Activated naive CD8-positive, alpha-beta T cell (primary cell): ENCODE results near the gene DHX35.
"Not testable (repeated sequence)": the region's sequence is repeated elsewhere in the genome, so short reads cannot be mapped to it uniquely, and the experiment has no call there.

Experiments used
- H3K27ac Mint-ChIP-seq: one replicate; pipeline ENCODE4 v1.8.0; 2021; ENCODE audit warnings: mixed read lengths
- H3K27me3 Mint-ChIP-seq: one replicate; pipeline ENCODE4 v1.8.0; 2021; ENCODE audit warnings: mixed read lengths
- H3K36me3 Mint-ChIP-seq: one replicate; pipeline ENCODE4 v1.8.0; 2021; ENCODE audit warnings: mixed read lengths
- H3K4me1 Mint-ChIP-seq: one replicate; pipeline ENCODE4 v1.8.0; 2021; ENCODE audit warnings: low read depth, mixed read lengths
- H3K4me3 Mint-ChIP-seq: one replicate; pipeline ENCODE4 v1.8.0; 2021; ENCODE audit warnings: mild to moderate bottlenecking, mixed read lengths
- H3K9me3 Mint-ChIP-seq: one replicate; pipeline ENCODE4 v1.8.0; 2021; ENCODE audit warnings: low read depth, mixed read lengths

Gene DHX35

DNA sequence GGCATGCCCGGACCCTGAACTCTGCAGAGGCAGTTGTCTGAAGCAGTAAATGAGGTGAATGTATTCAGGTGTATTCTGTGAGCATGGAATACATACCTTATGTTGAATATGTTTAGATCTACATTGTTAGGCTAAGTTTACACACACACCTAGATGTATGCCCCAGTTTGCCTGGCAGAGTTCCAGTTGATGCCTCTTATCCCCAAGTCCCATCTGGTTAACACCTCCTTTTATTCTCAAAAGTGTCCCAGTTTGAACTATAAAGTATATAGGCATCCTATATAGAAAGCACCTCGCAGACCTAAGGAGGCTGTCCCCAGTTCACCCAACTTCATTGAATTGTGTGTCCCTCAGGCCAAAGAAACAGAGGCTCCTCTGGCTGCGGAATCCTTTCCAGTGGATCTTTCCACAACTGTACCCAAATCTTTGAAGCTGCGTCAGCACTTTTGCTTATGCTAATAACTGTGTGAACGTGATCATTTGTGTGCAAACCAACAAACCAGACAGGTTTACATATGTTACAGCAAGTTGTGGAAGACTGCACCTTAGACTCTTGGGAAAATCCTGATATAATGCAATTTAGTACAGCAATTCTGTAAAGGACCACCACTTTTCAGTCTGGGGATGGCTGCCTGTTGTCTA lies 4.8 kb upstream of the DHX35 start:
- Mint-ChIP-seq H3K27ac (no peak overlapping the region), H3K9me3 (no peaks in the 10 kb centered on the region), H3K27me3 (no peaks in the 10 kb centered on the region), H3K4me3 (no peak overlapping the region), H3K4me1 (peaks cover 11% of the 10 kb centered on the region), H3K36me3 (peaks cover 2% of the 10 kb centered on the region)

DNA sequence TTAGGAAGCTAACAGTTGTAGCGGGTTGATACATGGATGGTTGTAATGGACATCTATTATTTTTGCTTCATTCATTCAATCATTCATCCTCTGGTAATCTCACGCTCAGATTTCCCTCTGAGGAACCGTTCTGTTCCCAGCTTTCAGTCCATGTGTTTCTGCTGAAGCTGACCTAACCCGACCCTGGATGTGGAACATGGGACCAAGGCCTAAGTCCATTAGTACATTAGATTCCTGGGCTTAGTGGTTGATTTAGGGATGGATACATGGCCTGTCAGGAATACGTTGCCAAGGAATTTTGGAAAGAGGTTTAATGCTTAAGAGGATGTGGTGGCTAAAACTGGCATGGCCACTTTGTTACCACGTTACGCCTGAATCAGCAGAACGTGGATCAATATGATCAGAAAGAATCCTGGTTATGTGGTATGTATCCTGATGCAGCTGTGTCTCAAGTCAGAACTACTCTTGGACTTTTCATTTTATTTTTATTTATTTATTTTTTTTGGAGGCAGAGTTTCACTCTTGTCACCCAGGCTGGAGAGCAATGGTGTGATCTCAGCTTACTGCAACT lies 4.1 kb upstream of the DHX35 start:
- H3K36me3 Mint-ChIP-seq: no peaks in the 10 kb centered on the region
- no peaks in the 10 kb centered on the region for H3K27me3 Mint-ChIP-seq
- H3K27ac Mint-ChIP-seq: no peak overlapping the region
- H3K4me1 Mint-ChIP-seq: peaks cover 15% of the 10 kb centered on the region
- no peak overlapping the region for H3K4me3 Mint-ChIP-seq
- no peaks in the 10 kb centered on the region for H3K9me3 Mint-ChIP-seq

DNA sequence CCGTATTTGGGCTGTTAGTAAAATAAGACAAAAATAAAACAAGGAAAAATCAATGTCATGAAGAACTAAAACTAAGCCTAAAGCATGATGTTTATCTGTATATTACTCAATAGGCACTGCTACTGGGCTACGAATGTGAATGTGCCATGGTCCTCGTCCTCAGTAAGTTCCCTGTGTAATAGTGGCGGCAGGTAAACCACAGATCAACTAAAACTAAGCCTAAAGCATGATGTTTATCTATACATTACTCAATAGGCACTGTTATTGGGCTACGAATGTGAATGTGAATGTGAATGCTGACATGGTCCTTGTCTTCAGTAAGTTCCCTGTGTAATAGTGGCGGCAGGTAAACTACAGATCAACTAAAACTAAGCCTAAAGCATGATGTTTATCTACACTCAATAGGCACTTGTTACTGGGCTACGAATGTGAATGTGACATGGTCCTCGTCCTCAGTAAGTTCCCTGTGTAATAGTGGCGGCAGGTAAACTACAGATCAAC lies 1.9 kb upstream of the DHX35 start:
- H3K9me3 Mint-ChIP-seq, H3K36me3 Mint-ChIP-seq, H3K27me3 Mint-ChIP-seq, H3K4me3 Mint-ChIP-seq: not testable (repeated sequence)
- Mint-ChIP-seq H3K4me1 (peaks cover 29% of the 10 kb centered on the region), H3K27ac (peak overlapping the region; percentile 6)

DNA sequence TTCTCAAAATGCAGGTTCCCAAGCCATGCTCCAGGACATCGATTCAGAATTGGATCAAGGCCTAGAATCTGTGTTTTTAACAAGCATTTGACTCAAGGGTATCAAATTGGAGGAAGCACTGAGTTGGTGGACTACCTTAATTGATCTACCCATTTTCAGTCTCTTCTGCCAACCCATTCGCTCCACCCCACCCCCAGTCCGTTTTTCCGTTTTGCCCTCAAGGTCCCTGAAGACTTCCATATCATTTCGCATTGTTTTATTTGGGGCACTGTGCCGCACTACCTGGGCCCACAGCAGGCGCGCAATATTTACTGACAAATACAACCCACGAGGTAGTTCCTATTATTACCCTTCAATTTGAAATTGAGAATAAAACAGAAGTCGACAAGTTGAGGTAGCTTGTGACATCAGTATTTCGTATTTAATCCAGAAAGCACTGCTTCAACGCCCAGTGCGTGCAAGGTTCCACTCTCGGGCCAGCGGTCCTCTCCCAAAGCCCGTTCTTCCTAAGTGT lies 557 bp upstream of the DHX35 start:
- peaks cover 33% of the 10 kb centered on the region for H3K4me1 Mint-ChIP-seq
- H3K4me3 Mint-ChIP-seq: peak overlapping the region; percentile 95

DNA sequence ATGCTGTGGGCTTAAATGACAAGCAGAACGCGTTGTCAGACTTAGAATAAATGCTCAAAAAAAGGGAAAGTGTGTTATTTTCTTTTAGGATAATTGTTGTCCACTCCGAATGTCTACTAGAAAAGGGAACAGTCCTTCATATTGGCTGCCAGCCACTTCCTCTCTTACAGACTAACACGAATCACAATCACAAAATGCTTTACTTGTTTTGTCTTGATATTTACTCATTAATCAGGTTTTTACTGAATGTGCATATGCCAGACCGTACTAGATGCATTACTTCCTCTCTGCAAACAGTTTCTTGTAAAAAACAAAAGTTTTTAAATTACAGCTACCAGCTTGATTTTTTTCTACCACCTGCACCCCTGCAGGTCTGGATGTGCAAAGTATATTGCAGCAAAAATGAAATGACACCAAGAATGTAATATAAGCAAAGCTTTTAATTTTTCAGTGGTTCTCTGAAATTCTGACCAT lies 821 bp downstream of the DHX35 start:
- Mint-ChIP-seq H3K36me3 (no peaks in the 10 kb centered on the region), H3K27ac (peak overlapping the region; percentile 91), H3K4me3 (peak overlapping the region; percentile 95), H3K4me1 (peaks cover 35% of the 10 kb centered on the region), H3K9me3 (no peaks in the 10 kb centered on the region), H3K27me3 (no peaks in the 10 kb centered on the region)

More for the DNA sequence above, 557 bp upstream of the DHX35 start:
- H3K27me3 Mint-ChIP-seq: no peaks in the 10 kb centered on the region
- H3K36me3 Mint-ChIP-seq: no peaks in the 10 kb centered on the region
- peak overlapping the region; percentile 96 for H3K27ac Mint-ChIP-seq
- no peaks in the 10 kb centered on the region for H3K9me3 Mint-ChIP-seq

DNA sequence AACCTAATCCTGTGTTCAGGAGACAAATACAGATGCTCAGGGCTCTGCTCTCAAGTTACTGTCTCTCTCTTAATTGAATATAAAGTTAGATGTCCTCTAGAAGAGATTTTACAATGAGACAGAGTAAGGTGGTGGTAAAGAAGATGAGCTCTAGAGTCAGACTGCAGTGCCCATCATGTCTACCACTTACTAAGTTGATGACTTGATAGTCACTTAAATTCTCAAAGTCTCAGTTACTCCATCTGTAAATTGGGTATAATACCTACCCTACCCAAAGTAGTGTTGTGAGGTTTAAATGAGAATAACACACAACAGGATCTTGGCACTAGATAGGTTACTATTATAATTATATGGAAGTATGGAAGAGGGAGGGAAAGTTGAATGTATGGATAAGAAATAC lies 1.6 kb downstream of the DHX35 start:
- Mint-ChIP-seq H3K27ac (no peak overlapping the region), H3K4me3 (peak overlapping the region; percentile 95), H3K27me3 (no peaks in the 10 kb centered on the region), H3K36me3 (no peaks in the 10 kb centered on the region), H3K9me3 (no peaks in the 10 kb centered on the region), H3K4me1 (peaks cover 35% of the 10 kb centered on the region)

DNA sequence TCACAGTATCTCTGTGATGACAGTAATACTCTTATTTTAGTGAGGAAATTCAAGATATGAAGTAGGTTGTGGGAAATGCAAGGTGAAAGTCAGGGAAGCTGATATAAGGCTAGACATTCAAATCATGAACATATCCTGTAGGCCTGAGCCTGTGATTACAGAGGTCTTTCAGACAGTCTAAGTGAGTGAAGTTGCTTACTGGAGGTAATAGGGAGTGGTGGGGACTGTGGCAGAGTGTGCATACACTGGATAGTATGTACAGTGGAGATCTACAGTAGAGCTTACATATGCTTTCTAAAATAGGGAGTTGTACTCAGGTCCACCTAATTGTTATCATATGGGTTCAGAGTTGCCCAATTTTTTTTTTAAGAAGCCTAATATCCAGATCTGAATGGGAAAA lies 3.1 kb downstream of the DHX35 start:
- Mint-ChIP-seq H3K36me3 (no peaks in the 10 kb centered on the region), H3K4me1 (peaks cover 35% of the 10 kb centered on the region), H3K9me3 (no peaks in the 10 kb centered on the region), H3K4me3 (no peak overlapping the region), H3K27me3 (no peaks in the 10 kb centered on the region), H3K27ac (no peak overlapping the region)

DNA sequence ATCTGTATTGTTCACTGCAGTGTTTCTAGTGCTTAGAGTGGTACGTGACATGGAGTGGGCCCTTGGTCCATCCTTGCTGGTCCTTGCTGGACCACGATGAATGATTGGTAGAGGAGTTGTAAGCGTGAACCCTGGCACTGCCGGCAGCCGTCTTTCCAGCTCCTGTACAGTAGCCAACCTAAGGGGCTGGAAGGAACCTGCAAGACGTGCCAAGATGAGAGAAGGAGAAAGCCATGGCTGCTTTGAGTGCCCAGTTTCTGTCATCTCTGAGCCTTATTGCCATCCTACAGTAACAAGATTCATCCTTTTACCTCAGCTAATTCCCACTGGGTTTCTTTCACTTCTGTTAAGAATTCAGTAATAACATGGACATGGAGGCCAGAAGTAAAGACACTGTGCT lies 5.9 kb downstream of the DHX35 start:
- peaks cover 5% of the 10 kb centered on the region for H3K36me3 Mint-ChIP-seq
- H3K9me3 Mint-ChIP-seq: no peaks in the 10 kb centered on the region
- peaks cover 19% of the 10 kb centered on the region for H3K4me1 Mint-ChIP-seq
- H3K27me3 Mint-ChIP-seq: no peaks in the 10 kb centered on the region
- H3K27ac Mint-ChIP-seq: no peak overlapping the region
- H3K4me3 Mint-ChIP-seq: no peak overlapping the region

DNA sequence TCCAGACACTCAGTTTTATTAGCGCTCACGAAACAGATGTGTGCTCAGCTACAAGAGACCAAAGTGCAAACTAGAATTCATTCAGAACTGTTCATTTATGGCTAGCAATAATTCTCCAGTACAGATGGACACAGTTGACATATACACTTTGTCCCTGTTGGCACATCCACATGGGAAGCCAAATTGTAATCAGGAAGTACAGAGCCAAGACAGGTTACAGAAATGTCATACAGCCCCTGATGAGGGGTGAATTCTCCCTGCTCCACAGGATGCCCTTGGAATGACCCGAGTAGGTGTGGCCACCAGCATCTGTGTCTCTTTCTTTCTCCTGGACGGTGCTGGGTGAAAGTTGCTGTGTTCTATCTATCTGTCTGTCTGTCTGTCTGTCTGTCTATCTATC lies 7.6 kb downstream of the DHX35 start:
- no peak overlapping the region for H3K4me3 Mint-ChIP-seq
- no peak overlapping the region for H3K27ac Mint-ChIP-seq
- no peaks in the 10 kb centered on the region for H3K9me3 Mint-ChIP-seq
- H3K4me1 Mint-ChIP-seq: peaks cover 13% of the 10 kb centered on the region
- H3K36me3 Mint-ChIP-seq: peaks cover 12% of the 10 kb centered on the region
- no peaks in the 10 kb centered on the region for H3K27me3 Mint-ChIP-seq

DNA sequence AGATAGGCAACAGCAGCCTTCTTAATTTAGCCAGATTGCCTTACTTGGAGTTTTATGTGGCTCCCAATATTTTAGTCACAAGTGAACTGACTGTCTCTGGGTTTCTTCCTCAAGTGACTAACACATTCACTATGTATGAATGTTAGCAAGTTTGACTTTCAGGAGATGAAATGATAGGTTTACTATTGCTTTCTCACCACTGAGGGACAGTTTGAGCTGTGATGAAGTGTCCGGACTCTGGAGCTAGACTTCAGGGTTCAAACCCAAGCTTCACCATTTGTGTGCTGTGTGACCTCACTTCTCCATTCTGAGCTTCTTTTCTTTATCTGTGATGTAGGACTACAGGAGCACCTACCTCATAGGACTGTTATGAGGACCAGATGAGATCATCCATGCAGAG lies 8.2 kb downstream of the DHX35 start:
- no peaks in the 10 kb centered on the region for H3K27me3 Mint-ChIP-seq
- H3K9me3 Mint-ChIP-seq: no peaks in the 10 kb centered on the region
- H3K4me3 Mint-ChIP-seq: no peak overlapping the region
- no peak overlapping the region for H3K27ac Mint-ChIP-seq
- peaks cover 12% of the 10 kb centered on the region for H3K4me1 Mint-ChIP-seq
- peaks cover 12% of the 10 kb centered on the region for H3K36me3 Mint-ChIP-seq

DNA sequence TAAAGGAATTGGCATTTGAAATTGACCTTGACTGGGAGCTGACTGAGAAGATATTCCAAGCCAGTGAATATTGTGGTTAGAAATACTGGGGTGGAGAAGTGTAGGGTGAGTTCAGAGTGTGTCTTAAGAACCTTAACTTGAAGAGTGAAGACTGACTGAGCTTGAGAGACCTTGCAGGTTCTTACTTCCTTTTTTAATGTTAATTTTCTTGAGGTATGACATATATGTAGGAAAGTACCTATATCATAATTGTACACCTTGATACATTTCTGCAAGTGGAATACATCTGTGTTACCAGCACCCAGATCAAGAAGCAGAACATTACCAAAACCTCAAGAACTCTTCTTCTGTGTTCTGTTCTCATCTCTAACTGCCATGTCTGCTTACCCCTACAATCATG lies 11.0 kb downstream of the DHX35 start:
- Mint-ChIP-seq H3K9me3 (no peaks in the 10 kb centered on the region), H3K27ac (no peak overlapping the region), H3K27me3 (no peaks in the 10 kb centered on the region), H3K36me3 (peaks cover 12% of the 10 kb centered on the region), H3K4me3 (no peak overlapping the region), H3K4me1 (peaks cover 6% of the 10 kb centered on the region)

DNA sequence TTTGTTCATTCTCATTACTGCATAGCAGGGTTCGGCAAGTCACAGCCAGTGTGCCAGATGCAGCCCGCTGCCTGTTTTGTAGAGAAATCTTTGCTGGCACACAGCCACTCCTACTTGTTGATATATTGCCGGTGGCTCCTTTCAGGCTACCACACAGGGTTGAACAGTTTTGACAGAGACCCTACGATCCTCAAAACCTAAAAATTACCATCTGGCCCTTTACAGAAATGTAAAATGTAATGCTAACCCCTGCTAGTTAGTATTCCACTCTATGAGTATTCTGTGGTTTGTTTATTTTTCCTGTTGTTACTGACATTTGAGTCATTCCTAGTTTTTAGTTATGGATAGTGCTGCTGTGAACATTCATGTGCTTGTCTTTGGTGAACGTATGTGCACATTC lies 11.5 kb downstream of the DHX35 start:
- H3K4me1 Mint-ChIP-seq: peaks cover 6% of the 10 kb centered on the region
- peaks cover 12% of the 10 kb centered on the region for H3K36me3 Mint-ChIP-seq
- no peak overlapping the region for H3K4me3 Mint-ChIP-seq
- H3K9me3 Mint-ChIP-seq: no peaks in the 10 kb centered on the region
- no peak overlapping the region for H3K27ac Mint-ChIP-seq
- no peaks in the 10 kb centered on the region for H3K27me3 Mint-ChIP-seq

DNA sequence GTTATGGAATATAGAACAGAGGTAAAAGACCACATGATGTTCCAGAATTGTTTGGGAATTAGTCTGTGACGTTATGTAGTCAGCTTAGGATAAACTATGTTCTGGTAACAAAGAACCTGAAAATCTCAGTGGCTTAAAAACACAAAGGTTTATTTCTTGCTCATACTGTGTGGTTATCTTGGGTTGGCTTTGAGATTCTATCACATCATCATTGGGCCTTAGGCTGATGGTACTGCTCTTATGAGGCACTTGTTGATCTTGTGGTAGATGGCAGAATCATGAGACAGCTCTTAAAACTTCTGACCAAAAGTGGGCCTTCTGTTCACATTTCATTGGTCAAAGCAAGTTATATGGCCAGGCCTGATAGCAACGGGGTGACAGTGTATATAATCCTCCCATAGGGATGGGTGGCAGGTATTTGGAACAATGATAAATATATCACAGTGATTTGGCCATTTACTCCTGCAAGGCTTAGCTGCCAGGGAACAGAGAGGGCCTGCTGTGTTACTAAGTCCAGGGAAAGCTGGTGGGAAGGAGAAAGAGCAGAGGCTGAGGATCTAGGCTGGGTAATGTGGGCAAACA lies 13.5 kb downstream of the DHX35 start:
- Mint-ChIP-seq H3K4me3 (no peak overlapping the region), H3K27ac (no peak overlapping the region), H3K9me3 (no peaks in the 10 kb centered on the region), H3K36me3 (peaks cover 13% of the 10 kb centered on the region), H3K4me1 (peaks cover 8% of the 10 kb centered on the region), H3K27me3 (no peaks in the 10 kb centered on the region)

DNA sequence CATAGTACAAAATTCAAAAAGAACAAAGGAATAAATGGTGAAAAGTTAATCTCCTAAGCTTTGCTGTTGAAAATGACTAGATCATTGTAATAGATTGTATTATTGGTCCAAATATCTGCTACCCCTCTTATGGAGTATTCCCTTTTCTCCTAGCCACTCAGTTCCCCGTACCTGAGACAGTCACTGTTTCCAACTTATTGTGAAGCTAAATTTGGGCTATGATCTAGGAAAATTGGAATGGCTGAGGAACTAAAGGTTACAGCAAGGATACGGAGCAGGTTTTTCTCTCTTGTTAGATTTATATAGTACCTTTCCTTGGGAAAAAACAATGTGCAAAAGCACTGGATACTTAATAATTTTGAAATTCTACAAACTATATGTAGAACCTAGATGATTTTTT lies 17.3 kb downstream of the DHX35 start:
- Mint-ChIP-seq H3K36me3 (peaks cover 5% of the 10 kb centered on the region), H3K27ac (no peak overlapping the region), H3K27me3 (no peaks in the 10 kb centered on the region), H3K9me3 (no peaks in the 10 kb centered on the region), H3K4me1 (peaks cover 4% of the 10 kb centered on the region), H3K4me3 (no peak overlapping the region)

DNA sequence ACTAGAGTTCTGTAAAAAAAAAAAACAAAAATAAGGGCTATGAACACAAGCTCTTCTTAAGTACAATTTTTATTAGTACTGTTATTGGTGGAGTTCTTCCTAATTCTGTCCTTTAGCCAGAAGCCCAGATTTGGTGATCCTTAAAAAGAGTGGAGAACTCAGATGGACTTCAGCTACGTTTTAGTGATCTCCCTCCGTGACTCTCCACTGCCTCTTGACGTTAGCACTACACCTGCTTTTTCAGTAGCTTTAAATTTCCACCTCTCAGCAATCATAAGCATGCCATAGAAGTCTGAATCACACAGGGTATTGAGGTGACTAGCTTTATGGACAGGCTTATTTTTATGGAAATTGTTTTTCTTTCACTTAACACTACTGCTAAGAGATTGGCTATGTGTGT lies 17.7 kb downstream of the DHX35 start:
- Mint-ChIP-seq H3K9me3 (no peaks in the 10 kb centered on the region), H3K36me3 (peaks cover 5% of the 10 kb centered on the region), H3K27me3 (no peaks in the 10 kb centered on the region), H3K27ac (no peak overlapping the region), H3K4me3 (no peak overlapping the region), H3K4me1 (peaks cover 4% of the 10 kb centered on the region)
